ENCODE measurements around the gene ELMO1. TPM values are rescaled to one million over a fixed set of nuclear protein-coding genes. Genes with fewer than 3 reads are reported as not detected.

The ELMO1 gene
- total and polyA plus RNA-seq, 10 of the 15 experiments (the other 5 are each of a cell fraction or from before 2014, with no cell fraction given), result 22.6 to 85.9 (median 56.6) TPM

GRCh38 chr7:37211097-37211880 is 237.4 kb downstream of the ELMO1 start:
- peaks cover 19% of the 10 kb centered on the region for H3K4me1 ChIP-seq (ENCODE audit: control insufficient read depth, insufficient read depth, low read length)
- ATAC-seq, result no peak
- ChIA-PET POLR2A (no interaction called here), RAD21 (ENCODE audit: unreplicated experiment) (interaction anchor here (1.3 to 1.6 kb wide), 2 partner anchors 141 to 284 kb away, joined by 3 to 10 read pairs; no protein-coding TSS in a partner anchor), CTCF (interaction anchor here (0.7 to 2.8 kb wide), 3 partner anchors 11 to 150 kb away, joined by 3 to 10 read pairs (median 3); no protein-coding TSS in a partner anchor), SMC1A (ENCODE audit: uncharacterized antibody, unreplicated experiment) (interaction anchor here (0.6 to 4.5 kb wide), 5 partner anchors 11 to 736 kb away, joined by 3 to 15 read pairs (median 5); no protein-coding TSS in a partner anchor)
- H3K4me3 ChIP-seq, result no peak overlapping the region
- peaks cover 1 to 19% of the 10 kb centered on the region in 2 experiments for H3K36me3 ChIP-seq (ENCODE audit: control insufficient read depth in 2 of 2, insufficient read depth in 2 of 2, low read length in 1 of 2)
- no peaks in the 10 kb centered on the region for H3K9me3 ChIP-seq (replicated peaks; ENCODE audit: control insufficient read depth, insufficient read depth, low read length)
- no peaks in the 10 kb centered on the region for H3K79me2 ChIP-seq (ENCODE audit: control insufficient read depth, insufficient read depth, low read length)
- 97% methylated on average over 16 of the region's 16 CpGs for WGBS (ENCODE audit: insufficient coverage, insufficient replicate concordance, low lambda C conversion rate, missing lambda C conversion rate)
- no peak overlapping the region for H2AFZ ChIP-seq (ENCODE audit: control insufficient read depth, low read depth, low read length)
- no peak overlapping the region for H3K4me2 ChIP-seq (ENCODE audit: control insufficient read depth, insufficient read depth)
- H3K27ac ChIP-seq (ENCODE audit: control insufficient read depth, insufficient read depth), result no peak overlapping the region
- H4K20me1 ChIP-seq (ENCODE audit: control insufficient read depth, insufficient read depth), result no peaks in the 10 kb centered on the region
- in situ Hi-C loops (cut with MboI), result loop anchor here (10.0 kb wide), 1 partner anchor 134 kb away; no protein-coding TSS in a partner anchor
- no peak overlapping the region for H3K9ac ChIP-seq (ENCODE audit: control insufficient read depth, insufficient read depth, low read length)
- no peak for DNase-seq (ENCODE audit: low read depth, low spot score)
- no peaks in the 10 kb centered on the region; a peak in 1 of 4 replicates for H3K27me3 ChIP-seq (replicated peaks in 1 of 2; ENCODE audit: control insufficient read depth in 2 of 2, insufficient read depth in 2 of 2, low read length in 1 of 2)
- no peak for FAIRE-seq
- intact Hi-C loops (cut with micrococcal nuclease; ENCODE audit: unreplicated experiment), result loop anchor here (5.0 to 10.0 kb wide), 2 partner anchors 294 to 641 kb away; no protein-coding TSS in a partner anchor
- no TSS peak for BruUV-seq (replicated peaks)
- TF ChIP-seq ASH2L (IDR thresholded peaks at IDR 0.05; ENCODE audit: borderline replicate concordance, low read depth) (no peak), RAD21 (IDR thresholded peaks at IDR 0.05; ENCODE audit: insufficient read depth, low read depth, low read length) (no peak), ZBTB4 (CRISPR knock-in tag; IDR thresholded peaks at IDR 0.05) (no peak), IRF5 (IDR thresholded peaks at IDR 0.05; ENCODE audit: borderline replicate concordance) (no peak), MYC (IDR thresholded peaks at IDR 0.05; ENCODE audit: insufficient read depth, insufficient read length, insufficient replicate concordance, low read length, severe bottlenecking) (no peak), PRDM15 (CRISPR knock-in tag; IDR thresholded peaks at IDR 0.05) (no peak), ZBTB11 (CRISPR knock-in tag; IDR thresholded peaks at IDR 0.05) (no peak), JUND (IDR thresholded peaks at IDR 0.05; ENCODE audit: low read depth, low read length) (no peak)

Data from GM12878 (cell line).